A549 (cell line): Measurements from ENCODE around the gene SLC12A7. TPM values are rescaled to one million over a fixed set of nuclear protein-coding genes. Genes with fewer than 3 reads are reported as not detected.
A peak's percentile ranks its signal among the peaks of the same experiment; 100 is the strongest.

ENCODE experiments used
- ATAC-seq, 2 experiments: fragments of 200-7000 bp in 1 of 2; fragments of >200 bp in 1 of 2; cut with Nextera tagmentation in 1 of 2; cut with Tn5 transposase in 1 of 2; 3 replicates each; pipeline versions ENCODE4 v1.8.0 to v1.9.1; 2018 to 2020; ENCODE audit warnings: mild to moderate bottlenecking in 1 of 2, moderate library complexity in 1 of 2
- CTCF ChIA-PET: fragments of 300-600 bp; sonication (Branson Sonifier 250); formaldehyde crosslinking; extraction: SDS; loops from one replicate; lab custom pipeline; 2021; ENCODE audit warnings: antibody characterized with exemption, inconsistent platforms; lab: Yijun Ruan, JAX
- POLR2A ChIA-PET: fragments of 350-600 bp; formaldehyde crosslinking; extraction: SDS; loops from one replicate; lab custom pipeline; 2021; ENCODE audit warnings: antibody characterized with exemption, inconsistent platforms; lab: Yijun Ruan, JAX
- DNase-seq, 2 experiments: peaks; one replicate each; pipeline versions ENCODE4 v3.0.0 to v3.0.0-alpha.2; 2011 to 2016; ENCODE audit warnings: low read depth in 1 of 2, low spot score in 1 of 2
- FAIRE-seq: peaks from 2 replicates; lab custom pipeline; 2011; peaks lifted over from hg19 to GRCh38; lab: Jason Lieb, UNC
- H3K27ac ChIP-seq, 2 experiments: fragments of >200 bp; sonication (Bioruptor Twin); formaldehyde crosslinking; 3 replicates each; pipeline ENCODE4 v1.5.1; 2016 to 2017
- H3K4me1 ChIP-seq: fragments of >200 bp; sonication (Bioruptor Twin); formaldehyde crosslinking; 3 replicates; pipeline ENCODE4 v1.6.1; 2016
- H3K4me2 ChIP-seq: fragments of >200 bp; sonication (Bioruptor Twin); formaldehyde crosslinking; 3 replicates; pipeline ENCODE4 v1.6.1; 2016
- H3K4me3 ChIP-seq: fragments of >200 bp; sonication (Bioruptor Twin); formaldehyde crosslinking; 3 replicates; pipeline ENCODE4 v1.5.1; 2016
- H3K9me3 ChIP-seq: fragments of >200 bp; sonication (Bioruptor Twin); formaldehyde crosslinking; 3 replicates; pipeline ENCODE4 v1.6.1; 2016
- BHLHE40 ChIP-seq: IDR thresholded peaks from 2 replicates; pipeline ENCODE4 v1.6.1; 2012; ENCODE audit warnings: low read depth, low read length, inconsistent platforms
- CBX2 ChIP-seq: fragments of 200-600 bp; sonication (generic); IDR thresholded peaks from 2 replicates; pipeline ENCODE4 v1.6.1; 2016; ENCODE audit warnings: low read depth, mild to moderate bottlenecking, borderline replicate concordance
- CEBPB ChIP-seq, 2 experiments: fragments of >200 bp in 1 of 2; sonication (Bioruptor Twin) in 1 of 2; formaldehyde crosslinking in 1 of 2; IDR thresholded peaks; 2 replicates each; pipeline ENCODE4 v1.6.1; 2012 to 2016
- CTCF ChIP-seq: fragments of >200 bp; sonication (Bioruptor Twin); formaldehyde crosslinking; IDR thresholded peaks from 3 replicates; pipeline ENCODE4 v1.5.1; 2016
- EHF ChIP-seq: fragments of 250-450 bp; sonication (Bioruptor Pico); IDR thresholded peaks from 2 replicates; pipeline ENCODE4 v1.5.0; 2020; ENCODE audit warnings: mild to moderate bottlenecking
- ELK1 ChIP-seq: fragments of 150-350 bp; IDR thresholded peaks from 2 replicates; pipeline ENCODE4 v1.6.1; 2014; ENCODE audit warnings: low read depth, mild to moderate bottlenecking, low read length
- EP300 ChIP-seq, 2 experiments: fragments of >200 bp; sonication (Bioruptor Twin); formaldehyde crosslinking; IDR thresholded peaks; 2 replicates in 1 of 2; 3 replicates in 1 of 2; pipeline ENCODE4 v1.6.1; 2016 to 2017
- FOSL2 ChIP-seq, 2 experiments: fragments of 450-650 bp in 1 of 2; fragments of >200 bp in 1 of 2; sonication (Bioruptor Twin) in 1 of 2; formaldehyde crosslinking; IDR thresholded peaks; 2 replicates each; pipeline versions ENCODE4 v1.5.0 to v1.6.1; 2016 to 2020; ENCODE audit warnings: mild to moderate bottlenecking in 1 of 2, moderate library complexity in 1 of 2
- GATA3 ChIP-seq: IDR thresholded peaks from 2 replicates; pipeline ENCODE4 v1.6.1; 2012; ENCODE audit warnings: borderline replicate concordance
- HMGXB4 ChIP-seq: fragments of 250-450 bp; sonication (Bioruptor Pico); IDR thresholded peaks from 2 replicates; pipeline ENCODE4 v1.5.0; 2021; ENCODE audit warnings: mild to moderate bottlenecking, moderate library complexity, borderline replicate concordance
- HOXA7 ChIP-seq: fragments of 250-450 bp; sonication (Bioruptor Pico); IDR thresholded peaks from 2 replicates; pipeline ENCODE4 v1.5.0; 2020; ENCODE audit warnings: mild to moderate bottlenecking, moderate library complexity
- JUN ChIP-seq, 2 experiments: fragments of >200 bp; sonication (Bioruptor Twin); formaldehyde crosslinking; IDR thresholded peaks; 2 replicates in 1 of 2; 3 replicates in 1 of 2; pipeline ENCODE4 v1.6.1; 2016 to 2017
- MAZ ChIP-seq: fragments of 150-350 bp; IDR thresholded peaks from 2 replicates; pipeline ENCODE4 v1.6.1; 2014; ENCODE audit warnings: antibody characterized with exemption, low read depth, low read length, borderline replicate concordance
- NR3C1 ChIP-seq: fragments of >200 bp; sonication (Bioruptor Twin); formaldehyde crosslinking; IDR thresholded peaks from 3 replicates; pipeline ENCODE4 v1.6.1; 2017
- RAD21 ChIP-seq, 2 experiments: fragments of >200 bp in 1 of 2; sonication (Bioruptor Twin) in 1 of 2; formaldehyde crosslinking in 1 of 2; IDR thresholded peaks in 1 of 2; conservative IDR thresholded peaks in 1 of 2; 2 replicates in 1 of 2; 3 replicates in 1 of 2; pipeline ENCODE4 v1.6.1; 2012 to 2018; ENCODE audit warnings: inconsistent platforms in 1 of 2
- REST ChIP-seq: fragments of 200-600 bp; sonication (generic); IDR thresholded peaks from 2 replicates; pipeline ENCODE4 v1.6.1; 2016; ENCODE audit warnings: antibody characterized with exemption, mild to moderate bottlenecking, moderate library complexity
- RNF2 ChIP-seq: fragments of 200-600 bp; sonication (generic); IDR thresholded peaks from 2 replicates; pipeline ENCODE4 v1.6.1; 2016; ENCODE audit warnings: low read depth, mild to moderate bottlenecking, antibody characterized with exemption, moderate library complexity, borderline replicate concordance
- WGBS: methylation state at CpG from one replicate; pipeline ENCODE4 v1.1.6; 2017; ENCODE audit errors: missing lambda C conversion rate; 5-methylcytosine and 5-hydroxymethylcytosine counted together
- polyA plus RNA-seq, 4 experiments: library from polyadenylated mRNA; depleted of rRNA in 3 of 4; stranded (reverse); fragments of >200 nt; fragmentation: RNase III in 1 of 4; extraction: RNeasy Plus Mini Kit Qiagen cat#74134 plus additional on column Dnase treatment in 1 of 4; gene quantifications; 2 replicates in 3 of 4; 3 replicates in 1 of 4; pipeline ENCODE4 v1.2.3, GENCODE V29; 2011 to 2017

Gene SLC12A7
- polyA plus RNA-seq, 2 of the 4 experiments (the other 2 are of a cell fraction) = 11.2 to 22.5 TPM

GRCh38 chr5:1118231-1118698 lies 6.4 kb upstream of the SLC12A7 start:
- TF ChIP-seq CBX2 = no peak
- TF ChIP-seq MAZ = no peak
- no peak for TF ChIP-seq FOSL2 (IDR thresholded peaks at IDR 0.05)
- TF ChIP-seq FOSL2 (CRISPR knock-in tag; IDR thresholded peaks at IDR 0.05) = 0 out of 2 replicates have a peak, but pooled peaks have one; percentile 31
- FAIRE-seq = no peak
- Histone ChIP-seq H3K4me2 (no peak overlapping the region), H3K9me3 (no peaks in the 10 kb centered on the region), H3K27ac (0 out of 6 replicates have a peak overlapping the region, but pooled peaks of 1 of the 2 experiments have one; percentile 2), H3K4me1 (peaks cover 9% of the 10 kb centered on the region; the same call in 2 of the 3 replicates), H3K4me3 (no peak overlapping the region)
- ChIA-PET POLR2A (no interaction called here), CTCF (interaction anchor here (0.9 to 4.3 kb wide), 7 partner anchors 12 to 56 kb away, joined by 3 to 17 read pairs (median 4); no protein-coding TSS in a partner anchor)
- no peak for DNase-seq
- WGBS = 71% methylated on average over 16 of the region's 16 CpGs
- ATAC-seq = peak in 1 of 2 experiments; percentile 56; a peak in 3 of 6 replicates

- peaks cover 15% of the 10 kb centered on the region; the same call in 2 of the 3 replicates for H3K4me1 ChIP-seq
Measured at GRCh38 chr5:1116977-1117376, 5.1 kb upstream of the SLC12A7 start.

More at GRCh38 chr5:1116977-1117376, 5.1 kb upstream of the SLC12A7 start:
- ChIA-PET POLR2A (no interaction called here), CTCF (interaction anchor here (1.2 to 4.3 kb wide), 7 partner anchors 7 to 193 kb away, joined by 3 to 17 read pairs (median 5); no protein-coding TSS in a partner anchor)
- DNase-seq (no peak), ATAC-seq (no peak), FAIRE-seq (no peak)
- Histone ChIP-seq H3K4me3 (no peak overlapping the region), H3K4me2 (no peak overlapping the region), H3K9me3 (no peaks in the 10 kb centered on the region), H3K27ac (no peak overlapping the region)
- 85% methylated on average over 15 of the region's 15 CpGs for WGBS
- TF ChIP-seq CEBPB (IDR thresholded peaks at IDR 0.05) = no peak
- TF ChIP-seq BHLHE40 = no peak
- no peak for TF ChIP-seq EHF (CRISPR knock-in tag)
- no peak for TF ChIP-seq GATA3
- TF ChIP-seq RAD21 (conservative IDR thresholded peaks at IDR 0.05 in 1 of 2, IDR thresholded peaks at IDR 0.05 in 1 of 2) = no peak
- no peak for TF ChIP-seq NR3C1
- TF ChIP-seq HMGXB4 (CRISPR knock-in tag) = no peak
- no peak for TF ChIP-seq ELK1
- no peak for TF ChIP-seq EP300 (IDR thresholded peaks at IDR 0.05)
- TF ChIP-seq JUN (IDR thresholded peaks at IDR 0.05) = no peak
- TF ChIP-seq RNF2 = no peak
- no peak for TF ChIP-seq CTCF
- TF ChIP-seq REST = no peak
- no peak for TF ChIP-seq CBX2
- TF ChIP-seq HOXA7 (CRISPR knock-in tag) = no peak
